Measurements from ENCODE around the gene PSAT1. TPM values are rescaled to one million over a fixed set of nuclear protein-coding genes. Genes with fewer than 3 reads are reported as not detected.

The PSAT1 gene
- polyA plus RNA-seq, 1 donor (not counting 4 experiments of a cell fraction or from before 2014, with no cell fraction given), result 88.9 TPM

DNA sequence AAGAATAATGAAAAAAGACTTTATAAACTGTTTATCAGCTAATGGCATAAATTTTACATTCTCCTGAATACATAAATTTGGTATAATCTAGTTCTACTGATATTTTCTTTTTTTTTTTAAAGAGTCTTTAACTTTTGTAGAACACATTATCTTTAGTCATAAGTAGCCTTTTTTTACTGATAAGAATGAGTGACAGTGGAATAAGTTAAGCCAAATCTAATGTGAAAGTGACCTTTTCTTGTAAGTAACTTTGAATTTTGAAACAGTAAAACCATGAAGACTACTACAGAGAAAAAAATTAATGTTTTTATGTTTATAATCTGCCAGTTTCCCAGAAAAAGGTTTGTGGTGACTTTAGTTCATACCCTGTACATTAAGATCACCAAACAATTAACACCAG lies 47.4 kb upstream of the PSAT1 start:
- Histone ChIP-seq H3K9me1 (ENCODE audit: control insufficient read depth, extremely low read depth, insufficient read depth, low read length) (no peaks in the 10 kb centered on the region), H3K27ac (ENCODE audit: control insufficient read depth, insufficient read depth, low read length) (no peak overlapping the region), H3K36me3 (ENCODE audit: control insufficient read depth in 2 of 2, extremely low read depth in 1 of 2, insufficient read depth in 2 of 2, low read length in 2 of 2) (no peaks in the 10 kb centered on the region), H4K20me1 (ENCODE audit: control insufficient read depth, extremely low read depth, insufficient read depth, low read length) (no peaks in the 10 kb centered on the region), H3K79me2 (ENCODE audit: control insufficient read depth, insufficient read depth, low read length) (no peaks in the 10 kb centered on the region), H3K4me2 (ENCODE audit: control insufficient read depth, extremely low read depth, insufficient read depth, low read depth, low read length) (no peak overlapping the region), H3K27me3 (ENCODE audit: control insufficient read depth, extremely low read depth, insufficient read depth, low read length) (no peaks in the 10 kb centered on the region), H3K4me3 (ENCODE audit: control insufficient read depth in 2 of 3, extremely low read depth in 1 of 3, insufficient read depth in 2 of 3, low read depth in 1 of 3, low read length in 3 of 3) (no peak overlapping the region), H3K9me3 (ENCODE audit: control insufficient read depth, low read depth, low read length) (no peaks in the 10 kb centered on the region), H2AFZ (ENCODE audit: control insufficient read depth, low read length) (no peak overlapping the region), H3K4me1 (ENCODE audit: control insufficient read depth, extremely low read depth, insufficient read depth, low read length) (no peaks in the 10 kb centered on the region), H3K9ac (ENCODE audit: control insufficient read depth, extremely low read depth, insufficient read depth, low read length) (no peak overlapping the region)
- no peak for DNase-seq (ENCODE audit: low read depth, low spot score)
- dilution Hi-C loops (cut with MboI; ENCODE audit: extremely low pct_ligation_motif_present, low sequenced_read_pairs), result no loop called here
- no peak for FAIRE-seq
- TF ChIP-seq EZH2 (IDR thresholded peaks at IDR 0.05; ENCODE audit: low read length), result no peak
- TF ChIP-seq CTCF (optimal IDR thresholded peaks at IDR 0.05 in 1 of 3, IDR thresholded peaks at IDR 0.05 in 1 of 3, conservative IDR thresholded peaks at IDR 0.05 in 1 of 3; ENCODE audit: extremely low read depth in 1 of 3, insufficient read depth in 2 of 3, low read length in 3 of 3), result no peak

GRCh38 chr9:78252616-78253015 lies 44.3 kb upstream of the PSAT1 start:
- Histone ChIP-seq H3K9ac (ENCODE audit: control insufficient read depth, extremely low read depth, insufficient read depth, low read length) (no peak overlapping the region), H4K20me1 (ENCODE audit: control insufficient read depth, extremely low read depth, insufficient read depth, low read length) (no peaks in the 10 kb centered on the region), H3K4me2 (ENCODE audit: control insufficient read depth, extremely low read depth, insufficient read depth, low read depth, low read length) (no peak overlapping the region), H3K4me1 (ENCODE audit: control insufficient read depth, extremely low read depth, insufficient read depth, low read length) (no peaks in the 10 kb centered on the region), H3K9me1 (ENCODE audit: control insufficient read depth, extremely low read depth, insufficient read depth, low read length) (no peaks in the 10 kb centered on the region), H2AFZ (ENCODE audit: control insufficient read depth, low read length) (no peak overlapping the region), H3K36me3 (ENCODE audit: control insufficient read depth in 2 of 2, extremely low read depth in 1 of 2, insufficient read depth in 2 of 2, low read length in 2 of 2) (no peaks in the 10 kb centered on the region), H3K9me3 (ENCODE audit: control insufficient read depth, low read depth, low read length) (no peaks in the 10 kb centered on the region), H3K27me3 (ENCODE audit: control insufficient read depth, extremely low read depth, insufficient read depth, low read length) (no peaks in the 10 kb centered on the region), H3K4me3 (ENCODE audit: control insufficient read depth in 2 of 3, extremely low read depth in 1 of 3, insufficient read depth in 2 of 3, low read depth in 1 of 3, low read length in 3 of 3) (no peak overlapping the region), H3K27ac (ENCODE audit: control insufficient read depth, insufficient read depth, low read length) (no peak overlapping the region), H3K79me2 (ENCODE audit: control insufficient read depth, insufficient read depth, low read length) (no peaks in the 10 kb centered on the region)
- dilution Hi-C loops (cut with MboI; ENCODE audit: extremely low pct_ligation_motif_present, low sequenced_read_pairs), result no loop called here
- no peak for DNase-seq (ENCODE audit: low read depth, low spot score)
- TF ChIP-seq EZH2 (IDR thresholded peaks at IDR 0.05; ENCODE audit: low read length), result no peak
- no peak for TF ChIP-seq CTCF (optimal IDR thresholded peaks at IDR 0.05 in 1 of 3, IDR thresholded peaks at IDR 0.05 in 1 of 3, conservative IDR thresholded peaks at IDR 0.05 in 1 of 3; ENCODE audit: extremely low read depth in 1 of 3, insufficient read depth in 2 of 3, low read length in 3 of 3)
- FAIRE-seq, result no peak

Measured in keratinocyte (primary cell).